Astrocyte of the spinal cord (primary cell): Measurements from ENCODE around the gene FAM163A.

Experiments used
- DNase-seq: peaks from one replicate; pipeline ENCODE4 v3.0.0; 2011; ENCODE audit warnings: low read depth, low spot score
- H3K4me3 ChIP-seq: 2 replicates; pipeline ENCODE4 v1.5.1; 2011; ENCODE audit warnings: low read depth, mild to moderate bottlenecking, low read length, moderate library complexity
- in situ Hi-C: cut with HindIII; loops from 2 replicates; pipeline ENCODE4 v1.10.0; 2017; ENCODE audit warnings: low sequenced_read_pairs
- TF ChIP-seq, protein P1 (sequence below): IDR thresholded peaks from 2 replicates; pipeline ENCODE4 v1.5.1; 2012; ENCODE audit warnings: low read depth, mild to moderate bottlenecking, low read length, inconsistent platforms

FAM163A gene

DNA sequence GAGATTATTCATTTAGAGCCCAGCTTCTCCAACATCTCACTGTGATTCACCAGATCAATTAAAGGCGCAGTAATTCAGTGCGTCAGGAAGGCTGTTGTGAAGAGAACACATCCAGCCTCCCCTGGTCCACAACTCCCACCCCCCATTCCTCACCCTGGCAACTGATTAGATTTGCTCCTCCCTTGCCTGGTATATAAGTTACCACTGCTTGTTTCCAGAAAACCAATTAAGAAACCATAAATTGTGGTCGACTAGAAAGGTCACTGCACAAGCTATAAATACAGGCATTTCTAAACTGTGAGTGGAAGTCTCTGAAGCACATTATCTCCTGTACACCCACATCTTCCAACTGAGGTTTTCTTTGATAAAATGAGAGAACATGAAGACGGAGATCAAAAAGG lies 41.9 kb downstream of the FAM163A start:
- TF ChIP-seq, protein P1, sequence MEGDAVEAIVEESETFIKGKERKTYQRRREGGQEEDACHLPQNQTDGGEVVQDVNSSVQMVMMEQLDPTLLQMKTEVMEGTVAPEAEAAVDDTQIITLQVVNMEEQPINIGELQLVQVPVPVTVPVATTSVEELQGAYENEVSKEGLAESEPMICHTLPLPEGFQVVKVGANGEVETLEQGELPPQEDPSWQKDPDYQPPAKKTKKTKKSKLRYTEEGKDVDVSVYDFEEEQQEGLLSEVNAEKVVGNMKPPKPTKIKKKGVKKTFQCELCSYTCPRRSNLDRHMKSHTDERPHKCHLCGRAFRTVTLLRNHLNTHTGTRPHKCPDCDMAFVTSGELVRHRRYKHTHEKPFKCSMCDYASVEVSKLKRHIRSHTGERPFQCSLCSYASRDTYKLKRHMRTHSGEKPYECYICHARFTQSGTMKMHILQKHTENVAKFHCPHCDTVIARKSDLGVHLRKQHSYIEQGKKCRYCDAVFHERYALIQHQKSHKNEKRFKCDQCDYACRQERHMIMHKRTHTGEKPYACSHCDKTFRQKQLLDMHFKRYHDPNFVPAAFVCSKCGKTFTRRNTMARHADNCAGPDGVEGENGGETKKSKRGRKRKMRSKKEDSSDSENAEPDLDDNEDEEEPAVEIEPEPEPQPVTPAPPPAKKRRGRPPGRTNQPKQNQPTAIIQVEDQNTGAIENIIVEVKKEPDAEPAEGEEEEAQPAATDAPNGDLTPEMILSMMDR, result no peak

GRCh38 chr1:179785728-179786127 lies 42.6 kb downstream of the FAM163A start:
- TF ChIP-seq, protein P1, result no peak
- DNase-seq, result no peak
- in situ Hi-C loops, result no loop called here
- no peak overlapping the region for H3K4me3 ChIP-seq

More for the DNA sequence above, 41.9 kb downstream of the FAM163A start:
- in situ Hi-C loops, result no loop called here
- no peak overlapping the region for H3K4me3 ChIP-seq
- peak; percentile 8 for DNase-seq

DNA sequence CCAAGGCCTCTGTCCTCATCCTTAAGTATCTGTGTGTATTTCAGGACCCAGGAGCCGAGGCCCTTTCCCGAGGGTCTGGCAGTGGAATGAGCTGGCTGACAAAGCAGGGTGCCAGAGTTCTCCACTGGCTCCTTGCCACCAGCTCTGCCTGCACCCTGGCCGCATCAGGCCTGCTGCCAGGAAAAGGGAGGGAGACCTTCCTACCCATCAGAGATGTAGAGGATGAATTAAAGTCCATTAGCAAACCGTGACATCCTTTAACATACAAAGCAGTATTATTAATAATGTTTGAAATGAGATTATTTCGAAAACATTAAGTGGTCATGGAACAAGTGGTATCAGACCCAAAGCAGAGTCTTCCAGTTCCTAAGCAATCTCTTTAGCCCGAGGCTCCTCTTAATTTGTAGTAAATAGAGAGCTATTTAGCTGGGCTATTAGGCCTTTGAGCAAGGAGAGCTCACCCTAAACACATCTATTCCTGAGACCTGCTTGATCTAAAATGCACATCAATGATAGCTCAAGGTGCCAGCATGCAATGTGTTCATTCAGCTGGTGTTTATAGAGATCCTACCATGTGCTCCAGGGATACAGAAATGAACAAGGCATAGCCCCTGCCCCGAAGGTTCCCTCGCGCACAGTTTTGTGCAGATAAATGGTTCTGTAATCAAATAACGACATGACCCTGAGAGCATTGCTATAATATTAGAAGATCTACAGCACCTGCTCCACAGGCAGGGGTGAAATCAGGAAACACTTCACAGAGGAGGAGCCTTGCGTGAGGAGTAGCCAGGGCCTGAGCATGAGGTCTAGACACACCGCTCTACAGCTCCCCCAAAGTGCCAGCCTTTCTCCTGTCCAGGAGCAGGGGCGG lies 44.0 kb downstream of the FAM163A start:
- DNase-seq, result no peak
- in situ Hi-C loops, result no loop called here
- H3K4me3 ChIP-seq, result no peak overlapping the region
- TF ChIP-seq, protein P1, result no peak

GRCh38 chr1:179788259-179788658 lies 45.2 kb downstream of the FAM163A start:
- DNase-seq, result no peak
- TF ChIP-seq, protein P1, result no peak
- in situ Hi-C loops, result no loop called here
- H3K4me3 ChIP-seq, result no peak overlapping the region

DNA sequence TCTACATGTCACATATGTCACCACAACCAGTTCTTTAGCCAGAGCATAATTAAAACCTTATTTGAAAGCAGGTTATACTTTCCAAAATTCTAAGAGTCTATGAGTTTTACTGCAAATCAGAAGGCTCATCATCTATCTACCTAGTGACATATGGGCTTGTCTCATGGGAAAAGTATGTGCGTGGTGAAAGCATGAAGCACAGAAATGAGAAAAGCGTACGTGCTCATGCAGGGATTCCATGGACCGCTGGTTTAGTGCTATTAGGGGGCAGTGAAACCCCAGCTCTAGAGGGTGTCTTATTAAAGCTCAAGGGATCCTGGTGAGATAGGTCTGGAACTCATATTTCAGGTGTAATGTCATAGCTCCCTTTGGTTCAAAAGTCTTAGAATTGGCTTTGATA lies 50.2 kb downstream of the FAM163A start:
- TF ChIP-seq, protein P1, result no peak
- in situ Hi-C loops, result no loop called here
- DNase-seq, result no peak
- H3K4me3 ChIP-seq, result no peak overlapping the region

- no peak for DNase-seq
- in situ Hi-C loops, result no loop called here
- no peak overlapping the region for H3K4me3 ChIP-seq
- TF ChIP-seq, protein P1, result no peak
Measured at GRCh38 chr1:179794146-179794545, 51.1 kb downstream of the FAM163A start.
